ENCODE measurements around the gene RNF181. TPM values are rescaled to one million over a fixed set of nuclear protein-coding genes. Genes with fewer than 3 reads are reported as not detected.
"Not testable (repeated sequence)": the region's sequence is repeated elsewhere in the genome, so short reads cannot be mapped to it uniquely, and the experiment has no call there.

RNF181 gene
- total RNA-seq, 1 donor from 2014 or later: 67.9 TPM

DNA sequence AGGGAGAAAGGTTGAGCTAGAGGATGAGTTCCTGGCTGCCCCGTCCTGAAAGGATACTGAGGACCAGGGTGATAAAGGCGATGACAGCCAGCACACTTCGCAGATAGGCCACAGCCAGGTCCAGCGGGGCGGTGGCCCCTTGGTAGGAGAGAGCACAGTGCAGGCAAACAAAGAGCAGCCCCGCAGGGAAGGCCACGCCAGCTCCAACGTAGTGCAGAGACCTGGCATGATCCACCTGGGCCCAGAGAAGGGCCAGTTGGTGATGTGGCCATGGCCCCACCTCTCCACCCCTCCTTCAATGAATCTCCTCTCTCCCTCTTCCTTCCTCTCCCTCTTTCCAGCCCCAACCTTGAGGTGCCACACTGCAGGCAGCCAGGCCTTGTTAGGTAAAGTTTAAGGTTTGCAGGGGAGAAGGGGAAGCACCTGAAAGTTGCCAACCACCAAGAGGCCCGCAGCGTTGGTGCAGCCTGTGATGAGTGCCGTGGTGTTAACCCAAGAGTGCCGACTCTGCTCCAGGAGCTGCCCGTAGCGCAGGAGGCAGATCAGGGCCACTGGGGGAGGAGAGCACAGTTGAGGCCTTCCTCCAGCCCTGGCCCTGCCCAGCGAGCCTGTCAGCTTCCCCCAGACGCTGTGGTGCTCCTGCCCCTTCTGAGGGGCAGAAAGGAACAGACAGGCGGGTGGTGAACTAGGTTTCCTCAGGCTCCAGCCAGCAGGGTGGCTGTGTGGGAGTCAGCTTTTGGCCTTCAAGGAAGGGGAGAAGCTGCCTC, 4.1 kb downstream of the RNF181 start:
- Mint-ChIP-seq H3K4me3 (peak overlapping the region; percentile 90), H3K36me3 (ENCODE audit: low read depth) (no peaks in the 10 kb centered on the region), H3K9me3 (no peaks in the 10 kb centered on the region), H3K27me3 (ENCODE audit: low read depth) (no peaks in the 10 kb centered on the region), H3K27ac (ENCODE audit: unreplicated experiment) (no peak overlapping the region), H3K4me1 (peaks cover 30% of the 10 kb centered on the region)
- TF ChIP-seq, protein P1, sequence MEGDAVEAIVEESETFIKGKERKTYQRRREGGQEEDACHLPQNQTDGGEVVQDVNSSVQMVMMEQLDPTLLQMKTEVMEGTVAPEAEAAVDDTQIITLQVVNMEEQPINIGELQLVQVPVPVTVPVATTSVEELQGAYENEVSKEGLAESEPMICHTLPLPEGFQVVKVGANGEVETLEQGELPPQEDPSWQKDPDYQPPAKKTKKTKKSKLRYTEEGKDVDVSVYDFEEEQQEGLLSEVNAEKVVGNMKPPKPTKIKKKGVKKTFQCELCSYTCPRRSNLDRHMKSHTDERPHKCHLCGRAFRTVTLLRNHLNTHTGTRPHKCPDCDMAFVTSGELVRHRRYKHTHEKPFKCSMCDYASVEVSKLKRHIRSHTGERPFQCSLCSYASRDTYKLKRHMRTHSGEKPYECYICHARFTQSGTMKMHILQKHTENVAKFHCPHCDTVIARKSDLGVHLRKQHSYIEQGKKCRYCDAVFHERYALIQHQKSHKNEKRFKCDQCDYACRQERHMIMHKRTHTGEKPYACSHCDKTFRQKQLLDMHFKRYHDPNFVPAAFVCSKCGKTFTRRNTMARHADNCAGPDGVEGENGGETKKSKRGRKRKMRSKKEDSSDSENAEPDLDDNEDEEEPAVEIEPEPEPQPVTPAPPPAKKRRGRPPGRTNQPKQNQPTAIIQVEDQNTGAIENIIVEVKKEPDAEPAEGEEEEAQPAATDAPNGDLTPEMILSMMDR (conservative IDR thresholded peaks at IDR 0.05): no peak
- DNase-seq (ENCODE audit: low read depth, low spot score): no peak

DNA sequence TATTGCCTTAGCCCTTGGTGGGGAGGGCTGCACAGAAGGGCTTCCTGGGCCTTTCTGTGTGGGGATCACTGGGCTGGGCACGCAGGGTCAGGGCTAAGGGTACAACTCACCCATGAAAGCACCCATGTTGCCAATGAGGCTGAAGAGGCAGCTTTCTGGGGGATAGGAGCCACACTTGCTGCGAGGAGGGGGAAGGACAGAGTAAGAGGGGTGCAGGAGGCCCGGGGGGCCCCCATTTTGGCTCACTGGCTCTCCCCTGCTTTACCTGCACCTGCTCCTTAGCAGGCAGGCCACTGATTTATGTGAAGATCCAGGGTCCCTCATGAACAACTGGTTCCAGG, 4.7 kb downstream of the RNF181 start:
- no peaks in the 10 kb centered on the region for H3K36me3 Mint-ChIP-seq (ENCODE audit: low read depth)
- TF ChIP-seq, protein P1 (conservative IDR thresholded peaks at IDR 0.05): no peak
- H3K27ac Mint-ChIP-seq (ENCODE audit: unreplicated experiment): no peak overlapping the region
- H3K9me3 Mint-ChIP-seq: no peaks in the 10 kb centered on the region
- H3K4me3 Mint-ChIP-seq: peak overlapping the region; percentile 90
- no peaks in the 10 kb centered on the region for H3K27me3 Mint-ChIP-seq (ENCODE audit: low read depth)
- H3K4me1 Mint-ChIP-seq: peaks cover 32% of the 10 kb centered on the region
- no peak for DNase-seq (ENCODE audit: low read depth, low spot score)

DNA sequence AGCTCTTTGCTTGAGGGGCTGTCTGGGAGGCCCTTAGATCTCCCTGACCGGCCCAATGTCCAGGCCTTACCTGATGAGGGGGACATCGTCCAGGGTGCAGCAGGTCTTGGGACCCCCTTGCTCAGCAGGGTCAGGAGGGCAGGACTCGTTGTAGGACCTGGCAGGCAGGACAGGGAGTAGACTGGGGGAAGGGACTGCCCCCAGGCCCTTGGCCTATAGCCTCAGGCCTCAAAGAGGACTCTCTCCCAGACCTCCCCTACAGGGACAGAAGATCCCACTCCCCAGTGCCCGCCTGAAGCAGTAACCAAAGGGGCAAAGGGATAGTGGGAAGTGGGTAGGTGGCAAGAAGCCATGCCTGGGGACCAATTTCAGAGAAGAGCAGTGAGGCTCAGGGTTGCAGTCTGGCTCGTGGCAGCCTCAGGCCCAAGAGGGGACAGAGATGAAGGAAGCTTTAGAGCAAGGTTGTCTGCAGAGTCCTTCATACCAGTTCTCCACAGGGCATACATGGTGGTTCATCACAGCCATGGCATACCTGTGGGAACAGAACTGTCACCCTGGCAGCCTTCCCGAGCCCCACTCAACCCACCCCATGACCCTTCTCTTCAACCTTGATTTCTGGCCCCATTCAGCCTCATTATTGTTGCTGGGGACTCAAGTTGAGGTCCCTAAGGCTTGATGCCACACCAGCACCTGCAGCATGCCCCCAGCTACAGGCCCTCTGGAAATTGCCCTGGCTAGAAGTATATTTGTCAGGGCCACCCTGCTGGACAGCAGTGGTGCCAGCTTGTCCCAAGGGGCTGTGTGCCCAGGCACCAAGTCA, 5.6 kb downstream of the RNF181 start:
- no peak for DNase-seq (ENCODE audit: low read depth, low spot score)
- no peaks in the 10 kb centered on the region for H3K36me3 Mint-ChIP-seq (ENCODE audit: low read depth)
- H3K4me1 Mint-ChIP-seq: peaks cover 27% of the 10 kb centered on the region
- H3K4me3 Mint-ChIP-seq: peak overlapping the region; percentile 90
- no peak overlapping the region for H3K27ac Mint-ChIP-seq (ENCODE audit: unreplicated experiment)
- TF ChIP-seq, protein P1 (conservative IDR thresholded peaks at IDR 0.05): no peak
- H3K9me3 Mint-ChIP-seq: no peaks in the 10 kb centered on the region
- H3K27me3 Mint-ChIP-seq (ENCODE audit: low read depth): no peaks in the 10 kb centered on the region

DNA sequence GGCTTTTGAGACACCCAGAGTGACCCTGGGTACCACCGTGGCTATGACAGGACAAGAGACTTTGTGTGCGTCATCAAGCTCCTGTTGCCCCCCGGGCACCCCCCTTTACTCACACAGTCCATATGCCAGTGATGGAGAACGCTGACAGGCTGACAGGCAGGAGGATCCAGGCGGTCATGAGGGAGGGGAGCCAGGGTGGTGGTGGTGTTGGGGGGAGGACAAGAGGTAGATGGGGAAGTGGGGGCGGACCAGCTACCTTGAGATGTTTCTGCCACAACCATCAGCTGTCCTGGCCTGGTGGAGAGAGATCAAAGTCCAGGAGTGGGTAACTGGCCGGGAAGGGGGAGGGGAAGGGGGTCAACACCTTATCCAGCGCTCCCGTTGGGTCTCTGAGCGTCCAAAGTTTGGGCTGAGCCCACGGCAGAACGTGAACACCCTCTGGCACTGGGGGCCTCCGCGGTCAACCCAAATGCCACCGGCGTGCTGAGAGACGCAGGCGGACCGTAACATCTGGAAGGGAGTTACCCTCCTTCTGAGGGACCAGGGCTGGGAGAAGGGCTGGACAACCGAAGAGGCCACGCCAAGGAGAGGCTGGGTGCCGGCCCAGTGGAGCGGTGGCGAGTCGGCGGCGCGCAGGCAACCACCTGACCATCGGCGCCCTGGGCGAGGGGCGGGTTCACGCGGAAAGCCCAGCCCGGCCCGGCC, 6.4 kb downstream of the RNF181 start:
- Mint-ChIP-seq H3K27me3 (ENCODE audit: low read depth) (no peaks in the 10 kb centered on the region), H3K4me3 (peak overlapping the region; percentile 90), H3K9me3 (no peaks in the 10 kb centered on the region), H3K36me3 (ENCODE audit: low read depth) (no peaks in the 10 kb centered on the region), H3K4me1 (peaks cover 24% of the 10 kb centered on the region), H3K27ac (ENCODE audit: unreplicated experiment) (peak overlapping the region; percentile 19)
- DNase-seq (ENCODE audit: low read depth, low spot score): peak; percentile 32
- TF ChIP-seq, protein P1 (conservative IDR thresholded peaks at IDR 0.05): no peak

DNA sequence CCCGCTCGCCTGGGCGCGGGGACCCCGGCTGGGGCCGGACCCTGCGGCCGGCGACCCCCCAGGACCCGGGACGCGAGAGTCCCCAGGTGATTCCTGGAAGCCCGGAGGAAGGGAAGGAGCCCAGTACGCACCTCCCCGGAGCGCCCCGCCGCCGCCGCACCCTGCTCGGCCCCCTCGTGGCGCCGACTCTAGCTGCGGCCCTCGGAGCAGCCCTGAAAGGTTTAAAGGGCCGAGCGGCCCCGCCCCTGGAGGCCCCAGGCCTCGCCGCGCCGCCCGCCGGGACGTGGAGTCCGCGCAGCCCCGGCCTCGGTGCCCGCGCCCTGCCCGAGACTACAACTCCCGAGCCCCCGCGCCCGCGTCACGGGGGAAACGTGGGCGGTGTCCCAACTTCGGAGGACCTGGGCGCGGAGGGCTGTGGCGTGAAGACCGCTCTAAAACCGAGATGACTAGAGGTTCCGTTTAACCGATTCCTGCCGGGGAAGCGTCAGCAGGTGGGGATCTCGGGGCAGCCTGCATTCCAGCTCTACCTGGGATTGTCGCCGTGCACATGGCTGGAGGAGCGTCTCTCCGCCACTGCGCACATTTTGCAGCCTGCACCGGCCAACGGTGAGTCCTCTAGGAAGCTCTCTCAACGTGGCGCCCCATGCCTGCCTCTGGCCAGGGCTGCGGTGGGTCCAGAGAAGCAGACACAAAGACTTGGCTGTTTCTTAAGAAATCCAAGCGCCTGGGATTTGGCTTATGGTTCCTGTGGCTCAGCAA, 7.1 kb downstream of the RNF181 start, which contains the start of gene TMEM150A:
Gene TMEM150A, minus strand, starts transcription at position 223 of the 759 bp plus-strand sequence. CDS start 750 bp downstream, outside the sequence.
- no peaks in the 10 kb centered on the region for H3K9me3 Mint-ChIP-seq
- H3K36me3 Mint-ChIP-seq (ENCODE audit: low read depth): no peaks in the 10 kb centered on the region
- peaks cover 24% of the 10 kb centered on the region for H3K4me1 Mint-ChIP-seq
- TF ChIP-seq, protein P1 (conservative IDR thresholded peaks at IDR 0.05): peak; percentile 48
- DNase-seq (ENCODE audit: low read depth, low spot score): peak; percentile 83
- no peaks in the 10 kb centered on the region for H3K27me3 Mint-ChIP-seq (ENCODE audit: low read depth)
- peak within 1 kb of the TSS; percentile 39 for H3K27ac Mint-ChIP-seq (ENCODE audit: unreplicated experiment)
- H3K4me3 Mint-ChIP-seq: peak within 1 kb of the TSS; percentile 90

DNA sequence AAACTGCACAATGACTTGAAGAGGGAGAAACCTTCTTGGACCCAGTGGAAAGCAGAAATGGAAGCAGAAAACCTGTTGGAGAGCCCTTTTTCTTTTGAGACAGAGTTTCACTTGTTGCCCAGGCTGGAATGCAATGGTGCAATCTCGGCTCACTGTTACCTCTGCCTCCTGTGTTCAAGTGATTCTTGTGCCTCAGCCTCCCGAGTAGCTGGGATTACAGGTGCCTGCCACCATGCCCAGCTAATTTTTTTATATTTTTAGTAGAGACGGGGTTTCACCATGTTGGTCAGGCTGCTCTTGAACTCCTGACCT, 8.5 kb downstream of the RNF181 start:
- H3K4me1 Mint-ChIP-seq: peaks cover 27% of the 10 kb centered on the region
- H3K27me3 Mint-ChIP-seq (ENCODE audit: low read depth); DNase-seq (ENCODE audit: low read depth, low spot score); H3K27ac Mint-ChIP-seq (ENCODE audit: unreplicated experiment); H3K36me3 Mint-ChIP-seq (ENCODE audit: low read depth); H3K9me3 Mint-ChIP-seq: not testable (repeated sequence)
- peak overlapping the region; percentile 89 for H3K4me3 Mint-ChIP-seq
